Activated CD4-positive, alpha-beta T cell treated with anti-CD3 and anti-CD28 coated beads, Interleukin-2, amount 50 U/mL, for 16 hours (primary cell): ENCODE data around the gene IGFBP1.

ENCODE experiments used
- DNase-seq: peaks from one replicate; pipeline ENCODE4 v3.0.0-alpha.2; 2020

IGFBP1 gene

GRCh38 chr7:45940939-45941338, 52.7 kb downstream of the IGFBP1 start:
- DNase-seq, result no peak
